SK-N-MC (cell line): Measurements from ENCODE around the gene PLXDC1.

Experiments used
- EZH2 ChIP-seq: fragments of 200-600 bp; sonication (generic); IDR thresholded peaks from one replicate; pipeline ENCODE4 v1.6.1; 2017; ENCODE audit warnings: antibody characterized with exemption
- POLR2AphosphoS5 ChIP-seq: IDR thresholded peaks from 2 replicates; pipeline ENCODE4 v1.6.1; 2012; ENCODE audit warnings: mild to moderate bottlenecking, low read depth, low read length, borderline replicate concordance

DNA sequence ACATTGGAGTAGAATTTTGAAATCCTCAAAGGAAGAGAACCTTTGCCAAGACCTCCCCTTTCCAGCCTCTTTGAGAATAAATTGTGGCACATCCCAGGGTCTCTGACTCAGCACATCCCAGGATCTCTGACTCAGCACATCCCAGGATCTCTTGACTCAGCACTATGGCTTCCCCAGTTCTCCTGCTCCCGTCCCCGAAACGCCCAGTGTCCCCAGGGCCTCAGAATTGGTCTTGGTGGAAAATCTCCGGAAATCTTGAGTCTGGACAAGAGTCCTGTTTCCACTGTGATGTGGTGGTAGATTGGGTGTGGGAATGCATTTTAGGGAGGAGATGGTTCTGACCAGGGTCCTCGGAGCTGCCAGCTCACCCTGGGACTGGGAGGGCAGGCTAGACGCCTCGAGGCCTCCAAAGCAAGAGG, 19.2 kb downstream of the PLXDC1 start:
- TF ChIP-seq POLR2AphosphoS5 (peak; percentile 43; the same call in 1 of the 2 replicates), EZH2 (no peak)
